ENCODE data around the gene BICRAL. TPM values are rescaled to one million over a fixed set of nuclear protein-coding genes. Genes with fewer than 3 reads are reported as not detected.
A peak's percentile ranks its signal among the peaks of the same experiment; 100 is the strongest.

BICRAL gene
- total and polyA plus RNA-seq, 9 of the 15 experiments (the other 6 are each of a cell fraction or from before 2014, with no cell fraction given): 1.2 to 11.9 (median 5.6) TPM

- TF ChIP-seq ZNF785 (CRISPR knock-in tag; IDR thresholded peaks at IDR 0.05) (no peak), SNRNP70 (optimal IDR thresholded peaks at IDR 0.05; ENCODE audit: low read depth, low read length) (no peak), BRF1 (IDR thresholded peaks at IDR 0.05; ENCODE audit: borderline replicate concordance, extremely low read depth, insufficient read length) (no peak), POLR2AphosphoS2 (IDR thresholded peaks at IDR 0.05; ENCODE audit: low read length) (peak; percentile 63; the same call in 1 of the 2 replicates), ARID3A (IDR thresholded peaks at IDR 0.05; ENCODE audit: borderline replicate concordance, low read depth, low read length) (no peak), FOXP1 (CRISPR knock-in tag; IDR thresholded peaks at IDR 0.05) (peak; percentile 94), CAMTA2 (CRISPR knock-in tag; conservative IDR thresholded peaks at IDR 0.05) (peak; percentile 72; the same call in 1 of the 2 replicates), IFI16 (CRISPR knock-in tag; IDR thresholded peaks at IDR 0.05) (no peak), MAX (CRISPR knock-in tag; IDR thresholded peaks at IDR 0.05) (peak; percentile 70; the same call in 1 of the 2 replicates), RHOXF2B (CRISPR knock-in tag; conservative IDR thresholded peaks at IDR 0.05) (no peak), ZNF217 (CRISPR knock-in tag; IDR thresholded peaks at IDR 0.05) (no peak), ZNF408 (CRISPR knock-in tag; IDR thresholded peaks at IDR 0.05; ENCODE audit: low read depth) (no peak), ELF2 (CRISPR knock-in tag; IDR thresholded peaks at IDR 0.05) (peak; percentile 72), USF2 (CRISPR knock-in tag; IDR thresholded peaks at IDR 0.05) (no peak), FOXO4 (CRISPR knock-in tag; IDR thresholded peaks at IDR 0.05) (peak; percentile 63; the same call in 1 of the 2 replicates), ZNF12 (CRISPR knock-in tag; IDR thresholded peaks at IDR 0.05) (peak; percentile 69; the same call in 1 of the 2 replicates), ZNF436 (CRISPR knock-in tag; IDR thresholded peaks at IDR 0.05) (no peak), RB1 (IDR thresholded peaks at IDR 0.05; ENCODE audit: low read depth) (peak; percentile 70), NCOA1 (IDR thresholded peaks at IDR 0.05; ENCODE audit: low read depth) (peak; percentile 19; the same call in 1 of the 2 replicates), ZNF445 (CRISPR knock-in tag; IDR thresholded peaks at IDR 0.05; ENCODE audit: low read depth) (no peak), ZNF644 (tag; IDR thresholded peaks at IDR 0.05; ENCODE audit: low read depth) (peak; percentile 91), NUFIP1 (IDR thresholded peaks at IDR 0.05; ENCODE audit: partially characterized antibody) (no peak), SMARCC2 (IDR thresholded peaks at IDR 0.05; ENCODE audit: low read depth) (no peak), CREM (IDR thresholded peaks at IDR 0.05; ENCODE audit: low read depth) (peak; percentile 41; the same call in 1 of the 2 replicates), TEAD1 (CRISPR knock-in tag; IDR thresholded peaks at IDR 0.05) (peak; percentile 63 to 90), TAF15 (IDR thresholded peaks at IDR 0.05; ENCODE audit: low read depth, low read length) (no peak)
These were observed 1.5 kb downstream of the BICRAL start (continued) for GRCh38 chr6:42783177-42783875.

Data from K562 (cell line).